HG03066 (cell line): ENCODE results near the gene LRRC8B.
"Not testable (repeated sequence)": the region's sequence is repeated elsewhere in the genome, so short reads cannot be mapped to it uniquely, and the experiment has no call there.

Experiments used
- ATAC-seq: cut with Tn5 transposase; IDR thresholded peaks from one replicate; pipeline ENCODE4 v1.9.1; 2021; ENCODE audit warnings: low read depth; ENCODE audit not compliant: unreplicated experiment

LRRC8B gene

DNA sequence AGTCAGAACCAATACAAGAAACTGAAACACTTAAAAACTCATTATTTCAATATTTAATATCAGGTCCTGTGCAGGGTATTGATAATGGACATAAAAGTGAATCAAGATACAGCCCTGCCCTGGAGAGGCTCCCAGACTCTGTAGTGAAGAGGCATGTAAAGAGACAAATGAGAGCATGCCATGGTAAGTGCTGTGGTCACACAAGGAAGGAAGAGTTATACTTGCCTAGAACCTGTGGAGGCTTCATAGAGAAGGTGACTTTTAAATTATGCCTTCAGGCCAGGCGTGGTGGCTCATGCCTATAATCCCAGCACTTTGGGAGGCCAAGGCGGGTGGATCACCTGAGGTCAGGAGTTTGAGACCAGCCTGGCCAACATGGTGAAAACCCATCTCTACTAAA, 105.0 kb downstream of the LRRC8B start:
- not testable (repeated sequence) for ATAC-seq

DNA sequence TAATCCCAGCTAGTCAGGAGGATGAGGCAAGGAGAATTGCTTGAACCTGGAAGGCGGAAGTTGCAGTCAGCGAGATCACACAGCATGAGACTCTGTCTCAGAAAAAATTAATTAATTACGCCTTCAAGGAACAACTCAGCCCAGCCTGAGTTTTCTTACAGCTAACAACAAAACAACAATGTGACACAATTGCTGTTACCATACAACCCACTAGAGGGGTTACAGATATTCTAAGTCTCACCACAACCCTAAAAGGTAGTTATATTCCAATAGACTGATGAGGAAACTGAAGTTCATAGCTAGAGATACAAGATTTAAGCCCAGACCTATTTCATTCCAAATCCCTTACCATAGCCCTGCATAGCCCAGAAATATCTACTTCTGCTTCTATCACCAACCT, 105.4 kb downstream of the LRRC8B start:
- no peak for ATAC-seq

DNA sequence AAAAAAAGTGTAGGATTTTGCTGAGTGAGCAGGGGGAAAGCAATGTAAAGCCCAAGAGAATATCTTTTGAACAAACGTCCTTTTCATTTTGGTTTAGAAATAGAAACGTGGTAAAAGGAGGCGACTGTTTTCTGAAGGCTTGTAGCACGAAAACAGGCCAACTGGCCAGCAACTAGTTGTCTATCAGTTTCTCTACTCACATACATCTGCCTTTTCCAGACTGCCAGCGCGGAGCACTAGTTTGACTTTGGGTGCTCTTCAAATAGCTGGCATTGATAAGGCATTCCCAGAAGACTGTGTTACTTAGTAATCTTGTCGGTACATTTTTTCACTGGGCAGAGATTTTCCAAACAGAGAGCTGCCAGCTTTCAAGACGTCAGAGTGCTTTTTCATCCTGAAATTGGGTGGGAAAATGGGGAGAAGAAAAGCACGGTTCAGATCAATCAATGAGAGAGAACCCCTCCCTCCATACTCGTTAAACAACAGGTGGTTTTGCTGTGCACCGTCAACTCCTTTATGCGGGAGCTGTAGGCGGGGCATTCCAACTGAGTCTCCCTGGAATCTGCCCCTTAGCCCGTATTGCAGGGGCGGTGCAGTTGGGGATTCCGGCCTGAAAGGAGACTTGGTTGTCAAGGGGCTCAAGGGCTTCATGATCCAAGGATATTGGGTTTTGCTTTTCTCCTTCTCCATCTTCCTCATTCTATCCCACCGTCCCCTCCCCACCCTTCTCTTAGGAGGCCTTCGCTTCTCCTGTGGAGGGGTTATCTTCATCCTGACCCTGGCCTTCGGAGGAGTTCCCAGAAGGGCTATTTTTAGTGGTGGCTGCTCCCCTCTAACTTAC, 107.4 kb downstream of the LRRC8B start:
- ATAC-seq: no peak

DNA sequence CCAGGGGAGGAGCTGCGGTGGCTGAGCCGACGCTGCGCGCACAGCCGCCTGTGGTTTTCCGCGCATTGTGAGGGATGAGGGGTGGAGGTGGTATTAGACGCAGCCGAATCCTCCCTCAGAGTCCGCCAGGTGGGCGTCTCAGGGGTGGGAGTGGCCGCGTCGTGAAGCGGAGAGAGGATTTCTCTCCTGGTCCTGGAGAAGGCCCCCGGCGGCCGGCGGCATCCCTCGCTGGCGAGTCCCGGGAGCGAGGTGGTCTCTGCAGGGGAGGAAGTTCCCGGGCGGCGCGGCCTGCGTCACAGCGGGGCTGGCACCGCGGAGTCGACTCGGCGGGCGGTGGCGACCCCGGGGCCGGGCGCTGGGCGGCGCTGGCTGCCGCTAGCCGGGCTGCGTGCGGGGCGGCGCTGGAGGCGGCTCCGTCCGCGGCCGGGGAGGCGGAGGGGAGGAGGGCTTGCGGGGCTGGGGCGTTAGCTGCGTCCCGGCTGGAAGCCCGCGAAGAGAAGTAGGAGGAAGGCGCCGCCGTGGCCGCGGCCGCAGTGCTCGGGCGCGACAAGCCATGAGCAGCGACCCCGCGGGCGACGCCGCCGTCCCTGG, 108.1 kb downstream of the LRRC8B start, which contains the start of gene LRRC8C:
TSS of gene LRRC8C (plus strand) at position 464 of the 591 bp plus-strand sequence. CDS start 53,354 bp downstream, outside the sequence.
- peak; percentile 77 for ATAC-seq

DNA sequence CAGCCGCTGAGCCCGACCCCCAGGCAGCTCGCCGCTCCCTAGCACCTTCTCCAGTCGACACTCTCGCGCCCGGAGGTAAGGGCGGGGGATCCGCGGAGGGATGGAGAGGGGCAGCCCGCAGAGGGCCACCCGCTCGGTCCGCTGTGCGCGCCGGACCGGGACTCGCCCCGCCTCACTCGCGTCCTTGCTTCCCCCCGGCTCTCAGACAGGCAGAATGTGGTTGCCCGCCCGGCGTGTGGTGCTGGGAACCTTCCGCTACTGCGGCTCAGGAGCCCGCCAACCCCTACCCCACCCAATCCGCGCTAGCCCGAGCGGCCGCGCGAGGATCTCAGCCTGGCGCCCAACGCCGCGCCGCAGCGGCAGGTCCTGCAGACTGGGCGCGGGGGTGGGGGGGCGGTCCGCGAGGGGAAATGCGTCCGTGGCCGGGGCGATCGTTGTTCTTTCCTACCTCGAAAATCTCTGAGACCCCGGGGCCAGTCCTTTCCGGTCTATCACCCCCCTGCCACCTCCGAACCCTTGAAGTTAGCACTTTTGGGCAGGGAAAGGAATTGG, 108.7 kb downstream of the LRRC8B start:
- peak; percentile 41 for ATAC-seq

DNA sequence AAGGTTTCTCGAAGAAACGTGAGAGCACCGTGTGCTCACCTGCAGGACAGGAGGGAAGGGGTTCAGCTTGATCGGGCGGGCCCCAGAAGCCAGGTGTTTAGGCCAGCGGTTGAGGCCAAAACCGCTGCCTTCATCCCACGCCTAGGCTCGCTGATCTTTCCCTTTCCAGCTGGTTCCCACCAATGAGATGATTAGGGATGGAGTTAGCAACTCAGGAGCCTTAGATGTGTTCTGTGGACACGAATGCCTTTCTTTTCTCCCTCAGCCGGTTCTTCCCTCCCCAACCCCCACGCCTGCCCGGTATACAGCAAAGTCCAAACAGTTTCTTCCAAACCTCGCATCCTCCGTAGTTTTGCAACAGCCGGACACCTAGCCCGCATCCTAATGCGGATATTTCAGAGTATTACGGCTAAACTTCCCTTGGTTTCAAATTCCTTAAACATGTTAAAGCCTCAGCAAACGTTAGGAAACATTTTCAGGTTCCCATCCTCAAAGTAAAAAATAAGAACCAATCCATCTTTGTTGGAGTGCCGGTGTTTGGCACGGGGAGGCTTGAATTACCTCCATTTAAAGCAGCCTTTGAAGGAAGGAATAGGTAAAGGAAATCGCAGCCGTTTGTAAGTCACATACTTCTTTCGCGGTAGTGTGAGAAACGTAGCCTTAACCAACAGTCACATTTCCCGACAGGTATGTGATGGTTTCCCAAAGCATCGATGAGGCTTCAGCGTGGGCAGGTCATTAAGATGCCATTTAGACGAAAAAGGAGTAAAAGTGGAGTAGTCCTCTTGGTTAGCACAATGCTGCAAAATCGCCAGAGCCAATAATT, 109.4 kb downstream of the LRRC8B start:
- peak; percentile 10 for ATAC-seq

DNA sequence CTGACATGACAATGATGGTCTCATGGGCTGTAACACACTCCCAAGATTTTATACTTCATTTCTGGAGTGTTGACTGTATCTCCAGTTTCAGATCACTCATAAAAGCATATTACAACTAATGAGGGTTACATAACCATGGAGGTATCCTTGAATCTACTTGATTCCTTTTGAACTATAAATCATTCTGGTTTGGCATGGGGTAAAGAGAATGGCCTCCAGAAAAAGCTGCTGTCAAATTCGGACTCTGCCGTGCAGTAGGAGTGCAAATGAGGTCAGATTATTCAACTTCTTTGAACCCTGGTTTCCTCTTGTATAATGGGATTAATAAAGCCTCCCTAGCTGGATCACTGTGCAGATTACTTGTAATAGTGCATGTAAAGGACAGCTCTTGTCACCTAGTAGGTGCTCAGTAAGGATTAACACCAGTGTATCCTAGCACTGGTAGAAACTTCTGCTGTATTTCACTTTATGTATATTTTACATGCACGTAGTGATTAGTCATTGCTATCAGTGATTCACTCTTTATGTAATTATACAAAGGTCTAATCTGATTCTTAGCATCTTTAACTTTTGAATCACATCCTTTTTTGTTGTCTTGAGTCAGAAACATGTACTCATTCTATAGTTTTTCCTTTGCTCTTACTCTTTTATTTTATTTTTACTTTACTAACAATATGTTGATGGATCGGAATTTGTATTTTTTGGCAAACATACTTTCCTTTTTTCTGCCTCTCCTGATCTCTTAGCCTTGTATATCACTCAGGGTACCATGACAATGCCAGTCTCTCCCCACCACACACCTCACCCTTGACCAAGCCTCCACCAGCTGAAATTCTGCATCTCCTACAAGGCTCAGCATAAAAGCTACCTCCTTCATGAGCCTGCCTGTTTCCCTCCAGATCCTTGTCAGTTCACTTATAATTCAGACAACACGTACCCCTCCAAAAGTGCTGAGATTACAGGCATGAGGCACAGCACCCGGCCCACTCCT, 111.5 kb downstream of the LRRC8B start:
- no peak for ATAC-seq

DNA sequence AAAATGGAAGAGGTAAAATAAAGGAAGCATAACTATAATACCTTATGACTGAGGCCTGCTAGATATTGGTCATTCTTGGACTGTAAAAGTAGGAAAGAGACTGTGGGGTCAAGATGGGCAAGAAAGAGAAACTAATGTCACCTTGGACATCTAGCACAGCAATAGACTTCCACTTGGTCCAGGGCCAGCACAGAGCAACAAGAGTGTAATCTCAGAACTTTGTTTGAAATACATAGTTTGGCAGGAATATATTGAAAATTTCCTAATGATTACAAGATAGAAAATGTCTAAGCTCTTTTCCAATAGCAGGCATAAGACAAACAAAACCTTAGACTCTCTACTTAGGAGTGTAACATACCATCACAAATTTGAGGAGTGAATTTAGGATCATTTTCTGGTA, 112.9 kb downstream of the LRRC8B start:
- no peak for ATAC-seq

DNA sequence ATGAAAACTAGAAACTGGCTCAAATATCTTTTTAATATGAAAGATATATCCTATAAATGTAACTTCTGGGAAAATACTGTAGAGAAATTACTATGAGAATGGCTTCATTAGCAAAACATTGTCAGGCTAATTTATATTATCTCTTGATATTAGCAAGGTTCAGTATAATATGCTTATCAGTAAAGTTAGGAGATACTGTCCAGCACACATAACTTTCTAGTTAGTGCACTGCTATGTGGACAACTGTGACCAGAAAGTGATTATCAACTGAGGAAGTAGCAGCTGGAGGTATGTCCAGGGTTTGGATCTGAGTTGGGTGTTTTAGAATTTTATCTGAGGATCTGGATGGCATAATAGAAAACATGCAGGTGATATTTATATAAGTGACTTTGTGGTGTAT, 115.8 kb downstream of the LRRC8B start:
- no peak for ATAC-seq

DNA sequence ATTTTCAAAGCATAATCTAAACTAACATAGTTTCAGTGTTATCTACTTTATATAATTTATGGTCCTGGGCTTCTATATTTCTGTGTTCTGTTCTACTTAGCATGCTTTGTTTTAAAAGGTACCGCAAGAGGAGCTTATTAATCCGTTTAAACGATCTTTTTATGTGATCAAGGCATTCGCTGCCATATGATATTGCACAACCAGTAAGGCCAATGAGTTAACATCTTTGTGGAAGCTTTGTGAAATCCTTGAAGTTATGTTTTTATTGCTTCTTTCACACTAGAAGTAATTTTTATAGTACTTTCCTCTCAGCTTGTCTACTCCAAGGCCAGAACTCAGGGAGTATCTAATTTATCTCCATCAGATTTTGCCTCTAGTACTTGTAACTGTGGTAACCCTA, 117.2 kb downstream of the LRRC8B start:
- no peak for ATAC-seq

DNA sequence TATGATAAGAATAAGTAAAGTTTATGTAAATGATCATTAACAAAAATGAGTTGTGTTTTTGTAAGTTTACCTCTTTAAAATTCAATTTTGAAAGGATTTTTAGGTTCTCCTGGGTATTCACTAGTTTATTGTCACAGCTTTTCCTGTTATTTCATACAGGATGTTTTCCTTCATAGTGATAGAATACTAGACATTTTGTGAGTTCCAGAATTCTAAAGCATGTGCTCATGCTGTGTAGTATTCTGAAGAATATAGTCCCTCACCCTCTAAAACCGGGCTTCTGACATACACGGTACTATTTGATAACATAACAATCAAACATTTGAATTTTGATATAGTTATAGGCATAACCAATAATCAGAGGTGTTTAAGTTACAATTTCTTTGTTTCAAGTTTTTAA, 118.9 kb downstream of the LRRC8B start:
- no peak for ATAC-seq

DNA sequence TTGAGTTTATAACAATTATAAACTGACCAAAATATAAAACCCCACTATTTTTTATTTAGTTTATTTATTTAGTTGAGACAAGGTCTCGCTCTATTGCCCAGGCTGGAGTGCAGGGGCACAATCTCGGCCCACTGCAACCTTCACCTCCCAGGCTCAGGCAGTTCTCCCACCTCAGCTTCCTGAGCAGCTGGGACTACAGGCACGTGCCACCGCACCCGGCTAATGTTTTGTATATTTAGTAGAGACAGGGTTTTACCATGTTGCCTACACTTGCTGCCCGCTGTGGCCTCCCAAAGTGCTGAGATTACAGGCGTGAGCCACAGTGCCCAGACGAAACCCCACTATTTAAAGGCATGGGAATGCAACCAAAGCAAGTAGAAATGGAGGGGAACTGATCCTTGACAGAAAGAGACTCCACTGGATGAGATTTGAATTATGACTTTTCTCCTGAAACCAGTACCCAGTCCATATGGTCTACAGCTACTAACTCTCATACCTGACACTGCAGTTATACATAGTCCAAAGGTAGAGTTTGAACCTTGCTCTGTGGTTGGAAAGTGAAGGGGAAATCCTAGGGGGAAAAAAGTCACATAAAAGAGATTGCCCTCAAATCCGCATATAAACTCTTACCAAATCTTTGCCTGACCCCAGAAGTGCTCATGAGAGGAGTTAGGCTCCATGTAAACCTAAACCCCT, 119.6 kb downstream of the LRRC8B start:
- ATAC-seq: no peak

DNA sequence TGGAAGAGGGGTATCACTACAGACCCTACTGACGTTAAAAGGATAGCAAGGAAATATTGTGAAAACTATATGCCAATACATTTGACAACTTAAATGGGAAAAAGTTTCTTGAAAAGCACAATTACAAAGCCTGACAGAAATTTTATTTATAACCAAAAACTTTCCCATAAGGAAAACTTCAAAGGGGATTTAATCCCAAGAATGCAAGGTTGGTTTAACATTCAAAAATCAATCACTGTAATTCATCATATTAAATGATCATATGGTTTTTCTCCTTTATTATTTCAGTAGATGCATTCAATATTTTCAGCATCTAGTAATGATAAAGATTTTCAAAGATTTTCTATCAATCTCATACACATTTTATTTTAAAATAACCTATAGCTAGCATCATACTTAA, 121.6 kb downstream of the LRRC8B start:
- no peak for ATAC-seq
